Fibroblast of lung (primary cell): ENCODE measurements around the gene UBE2L6.

ENCODE experiments used
- CTCF ChIP-seq, 2 donors: IDR thresholded peaks in 1 of 2; conservative IDR thresholded peaks in 1 of 2; 1 replicate in 1 of 2; 2 replicates in 1 of 2; pipeline ENCODE4 v1.5.1; 2011 to 2012; ENCODE audit warnings: low read length in 2 of 2, control low read depth in 1 of 2, inconsistent platforms in 1 of 2, low read depth in 1 of 2, mild to moderate bottlenecking in 1 of 2
- EZH2 ChIP-seq: IDR thresholded peaks from 2 replicates; pipeline ENCODE4 v1.5.1; 2012; ENCODE audit warnings: low read length, control low read depth, mild to moderate bottlenecking; ENCODE audit errors: missing control alignments

GRCh38 chr11:57574061-57574460 is 6.6 kb upstream of the UBE2L6 start:
- TF ChIP-seq CTCF (conservative IDR thresholded peaks at IDR 0.05 in 1 of 2, IDR thresholded peaks at IDR 0.05 in 1 of 2; ENCODE audit: low read depth in 1 of 2, low read length in 2 of 2) (no peak), EZH2 (no peak)
